ENCODE data around the gene RABGEF1.
A peak's percentile ranks its signal among the peaks of the same experiment; 100 is the strongest.
"Not testable (repeated sequence)": the region's sequence is repeated elsewhere in the genome, so short reads cannot be mapped to it uniquely, and the experiment has no call there.

RABGEF1 gene

GRCh38 chr7:66817208-66817795, 76.8 kb downstream of the RABGEF1 start:
- DNase-seq, result not testable (repeated sequence)

GRCh38 chr7:66817956-66818355, 77.4 kb downstream of the RABGEF1 start:
- not testable (repeated sequence) for DNase-seq

- DNase-seq, result no peak
Observed at GRCh38 chr7:66824041-66824440, 83.5 kb downstream of the RABGEF1 start.

GRCh38 chr7:66825538-66825937, 85.0 kb downstream of the RABGEF1 start:
- peak; percentile 70 for DNase-seq

- no peak for DNase-seq
Observed at GRCh38 chr7:66826649-66827048, 86.1 kb downstream of the RABGEF1 start.

- DNase-seq, result not testable (repeated sequence)
Observed at GRCh38 chr7:66830976-66831375, 90.4 kb downstream of the RABGEF1 start.

- no peak for DNase-seq
Observed at GRCh38 chr7:66832531-66833351, 92.2 kb downstream of the RABGEF1 start.

GRCh38 chr7:66837007-66837406, 96.5 kb downstream of the RABGEF1 start:
- DNase-seq, result peak; percentile 83

GRCh38 chr7:66837661-66838060, 97.1 kb downstream of the RABGEF1 start:
- DNase-seq, result no peak

- DNase-seq, result no peak
Observed at GRCh38 chr7:66839814-66840213, 99.3 kb downstream of the RABGEF1 start.

- DNase-seq, result no peak
Observed at GRCh38 chr7:66840316-66840715, 99.8 kb downstream of the RABGEF1 start.

- DNase-seq, result no peak
Observed at GRCh38 chr7:66841898-66842297, 101.4 kb downstream of the RABGEF1 start.

GRCh38 chr7:66843492-66843891, 103.0 kb downstream of the RABGEF1 start:
- not testable (repeated sequence) for DNase-seq

GRCh38 chr7:66844552-66845378, 104.2 kb downstream of the RABGEF1 start:
- DNase-seq, result peak; percentile 100

GRCh38 chr7:66845379-66846095, 105.0 kb downstream of the RABGEF1 start:
- DNase-seq, result peak; percentile 59

- DNase-seq, result not testable (repeated sequence)
Observed at GRCh38 chr7:66846096-66846445, 105.5 kb downstream of the RABGEF1 start.

GRCh38 chr7:66847523-66847855, 107.0 kb downstream of the RABGEF1 start:
- DNase-seq, result not testable (repeated sequence)

GRCh38 chr7:66847879-66848790, 107.6 kb downstream of the RABGEF1 start:
- peak; percentile 77 for DNase-seq

GRCh38 chr7:66859339-66859738, 118.8 kb downstream of the RABGEF1 start:
- DNase-seq, result no peak

- peak; percentile 90 for DNase-seq
Observed at GRCh38 chr7:66859794-66860645, 119.5 kb downstream of the RABGEF1 start.

- no peak for DNase-seq
Observed at GRCh38 chr7:66860767-66861166, 120.2 kb downstream of the RABGEF1 start.

Measured in DMS53 (cell line).